Liver (tissue), 9 donors: ENCODE results near the gene TNS1. TPM values are rescaled to one million over a fixed set of nuclear protein-coding genes. Genes with fewer than 3 reads are reported as not detected.

Source experiments
- DNase-seq: peaks from one replicate; pipeline ENCODE4 v3.0.0-alpha.2; 2017; ENCODE audit warnings: low spot score
- H3K27ac ChIP-seq, 2 donors: one replicate each; pipeline ENCODE4 v1.7.0; 2013; ENCODE audit warnings: inconsistent platforms in 2 of 2, low read length in 2 of 2, control low read depth in 1 of 2, low read depth in 1 of 2, mild to moderate bottlenecking in 1 of 2
- H3K27me3 ChIP-seq, 4 donors: one replicate each; pipeline versions ENCODE4 v1.6.1 to v1.7.0; 2013; ENCODE audit warnings: low read length in 3 of 4, inconsistent platforms in 1 of 4, mild to moderate bottlenecking in 1 of 4, moderate library complexity in 1 of 4; ENCODE audit not compliant: control insufficient read depth in 4 of 4, insufficient read depth in 4 of 4
- H3K36me3 ChIP-seq, 4 donors: one replicate each; pipeline versions ENCODE4 v1.6.1 to v1.7.0; 2013; ENCODE audit warnings: low read length in 3 of 4, mild to moderate bottlenecking in 3 of 4, low read depth in 1 of 4, moderate library complexity in 1 of 4; ENCODE audit not compliant: control insufficient read depth in 4 of 4, insufficient read depth in 3 of 4
- H3K4me1 ChIP-seq, 4 donors: one replicate each; pipeline versions ENCODE4 v1.6.1 to v1.7.0; 2013; ENCODE audit warnings: low read length in 3 of 4, mild to moderate bottlenecking in 3 of 4, moderate library complexity in 1 of 4; ENCODE audit not compliant: control insufficient read depth in 4 of 4, insufficient read depth in 4 of 4
- H3K4me3 ChIP-seq, 3 donors: one replicate each; pipeline versions ENCODE4 v1.6.1 to v1.7.0; 2013; ENCODE audit warnings: low read length in 3 of 3, control low read depth in 1 of 3, low read depth in 1 of 3, mild to moderate bottlenecking in 1 of 3
- H3K9ac ChIP-seq, 2 donors: one replicate each; pipeline ENCODE4 v1.7.0; 2013; ENCODE audit warnings: low read length in 2 of 2, mild to moderate bottlenecking in 2 of 2, moderate library complexity in 2 of 2, control low read depth in 1 of 2, low read depth in 1 of 2
- H3K9me3 ChIP-seq, 4 donors: one replicate each; pipeline versions ENCODE4 v1.6.1 to v1.7.0; 2013; ENCODE audit warnings: low read length in 3 of 4; ENCODE audit not compliant: control insufficient read depth in 4 of 4
- ATF3 ChIP-seq: IDR thresholded peaks from 2 replicates; pipeline ENCODE4 v1.6.1; 2016; ENCODE audit warnings: antibody characterized with exemption
- CTCF ChIP-seq: fragments of 150-350 bp; IDR thresholded peaks from 2 replicates; pipeline ENCODE4 v1.5.1; 2017; ENCODE audit warnings: improper control_type of control experiment, low read depth, low read length; ENCODE audit not compliant: missing input control
- EGR1 ChIP-seq, 2 donors: IDR thresholded peaks; 2 replicates each; pipeline ENCODE4 v1.6.1; 2016 to 2018; ENCODE audit warnings: antibody characterized with exemption in 2 of 2, low read depth in 2 of 2
- FOXA2 ChIP-seq: IDR thresholded peaks from 2 replicates; pipeline ENCODE4 v1.6.1; 2016; ENCODE audit warnings: antibody characterized with exemption
- GABPA ChIP-seq, 2 donors: IDR thresholded peaks in 1 of 2; conservative IDR thresholded peaks in 1 of 2; 2 replicates each; pipeline ENCODE4 v1.6.1; 2016; ENCODE audit warnings: antibody characterized with exemption in 2 of 2, mild to moderate bottlenecking in 1 of 2, moderate library complexity in 1 of 2
- HNF4A ChIP-seq, 2 donors: conservative IDR thresholded peaks; 2 replicates each; pipeline ENCODE4 v1.6.1; 2016; ENCODE audit warnings: antibody characterized with exemption in 2 of 2, mild to moderate bottlenecking in 2 of 2
- HNF4G ChIP-seq: IDR thresholded peaks from 2 replicates; pipeline ENCODE4 v1.6.1; 2016; ENCODE audit warnings: antibody characterized with exemption
- JUND ChIP-seq, 2 donors: IDR thresholded peaks; 2 replicates each; pipeline ENCODE4 v1.6.1; 2016; ENCODE audit warnings: antibody characterized with exemption in 2 of 2
- MAX ChIP-seq: IDR thresholded peaks from 2 replicates; pipeline ENCODE4 v1.6.1; 2016; ENCODE audit warnings: antibody characterized with exemption
- NR2F2 ChIP-seq: IDR thresholded peaks from 2 replicates; pipeline ENCODE4 v1.6.1; 2016; ENCODE audit warnings: antibody characterized with exemption
- RAD21 ChIP-seq, 2 donors: IDR thresholded peaks; 2 replicates each; pipeline ENCODE4 v1.6.1; 2016; ENCODE audit warnings: antibody characterized with exemption in 2 of 2, mild to moderate bottlenecking in 2 of 2
- REST ChIP-seq: IDR thresholded peaks from 2 replicates; pipeline ENCODE4 v1.6.1; 2016; ENCODE audit warnings: antibody characterized with exemption, mild to moderate bottlenecking
- RXRA ChIP-seq, 2 donors: IDR thresholded peaks; 2 replicates each; pipeline ENCODE4 v1.6.1; 2017 to 2018; ENCODE audit warnings: antibody characterized with exemption in 2 of 2, mild to moderate bottlenecking in 1 of 2
- TAF1 ChIP-seq: conservative IDR thresholded peaks from 2 replicates; pipeline ENCODE4 v1.6.1; 2016; ENCODE audit warnings: antibody characterized with exemption, mild to moderate bottlenecking
- YY1 ChIP-seq: IDR thresholded peaks from 2 replicates; pipeline ENCODE4 v1.6.1; 2016; ENCODE audit warnings: antibody characterized with exemption, mild to moderate bottlenecking
- WGBS: extraction: QIAGEN DNeasy Blood & Tissue Kit; methylation state at CpG from one replicate; pipeline ENCODE4 v1.1.7; 2013; 5-methylcytosine and 5-hydroxymethylcytosine counted together
- polyA plus RNA-seq, 2 donors: library from polyadenylated mRNA; stranded (reverse) in 1 of 2; unstranded in 1 of 2; fragments of 200-250 nt in 1 of 2; fragments of >200 nt in 1 of 2; fragmentation: Nextera tagmentation in 1 of 2; extraction: Ambion mirVana in 1 of 2; gene quantifications; one replicate each; pipeline versions ENCODE4 v1.2.1 to v1.2.3, GENCODE V29; 2013 to 2015
- total RNA-seq, 2 donors: library from RNA; depleted of rRNA; stranded (reverse); fragments of >200 nt; gene quantifications; one replicate each; pipeline ENCODE4 v1.2.3, GENCODE V29; 2014
- donor health status: healthy.
- donor health status: healthy.
- donor health status: healthy.
- donor health status: healthy.
- donor health status: healthy.

Gene TNS1
- total and polyA plus RNA-seq, 4 donors: 16.3 to 128 (median 57.3) TPM

GRCh38 chr2:217807025-217807424 is 195.8 kb downstream of the TNS1 start:
- 82% methylated on average over 3 of the region's 3 CpGs for WGBS
- no peak for TF ChIP-seq EGR1 (IDR thresholded peaks at IDR 0.05; ENCODE audit: low read depth in 2 of 2)
- TF ChIP-seq NR2F2: no peak
- no peak for TF ChIP-seq HNF4G
- H3K27ac ChIP-seq: no peak overlapping the region
- no peak for DNase-seq
- peaks cover 21 to 76% (median 55%) of the 10 kb centered on the region in 4 donors for H3K36me3 ChIP-seq
- H3K27me3 ChIP-seq: no peaks in the 10 kb centered on the region
- H3K9me3 ChIP-seq: no peaks in the 10 kb centered on the region
- no peak overlapping the region for H3K9ac ChIP-seq
- H3K4me1 ChIP-seq: peaks cover 0 to 16% (median 4%) of the 10 kb centered on the region in 4 donors
- H3K4me3 ChIP-seq: no peak overlapping the region

GRCh38 chr2:217806482-217806765 is 196.4 kb downstream of the TNS1 start:
- H3K27ac ChIP-seq: no peak overlapping the region
- no peaks in the 10 kb centered on the region for H3K27me3 ChIP-seq
- no peak overlapping the region for H3K9ac ChIP-seq
- peaks cover 0 to 16% (median 4%) of the 10 kb centered on the region in 4 donors for H3K4me1 ChIP-seq
- H3K4me3 ChIP-seq: no peak overlapping the region
- 75% methylated on average over 3 of the region's 3 CpGs for WGBS
- no peak for TF ChIP-seq GABPA (IDR thresholded peaks at IDR 0.05 in 1 of 2, conservative IDR thresholded peaks at IDR 0.05 in 1 of 2)
- TF ChIP-seq HNF4A (conservative IDR thresholded peaks at IDR 0.05): no peak
- TF ChIP-seq YY1: no peak
- no peak for TF ChIP-seq TAF1
- TF ChIP-seq RXRA (IDR thresholded peaks at IDR 0.05): no peak
- TF ChIP-seq FOXA2: no peak
- no peak for TF ChIP-seq REST
- TF ChIP-seq ATF3: no peak
- no peak for TF ChIP-seq HNF4G
- TF ChIP-seq CTCF: no peak
- no peak for TF ChIP-seq MAX
- TF ChIP-seq JUND (IDR thresholded peaks at IDR 0.05): no peak
- TF ChIP-seq EGR1 (IDR thresholded peaks at IDR 0.05; ENCODE audit: low read depth in 2 of 2): no peak
- no peak for TF ChIP-seq RAD21 (IDR thresholded peaks at IDR 0.05)
- no peaks in the 10 kb centered on the region for H3K9me3 ChIP-seq
- peaks cover 20 to 74% (median 51%) of the 10 kb centered on the region in 4 donors for H3K36me3 ChIP-seq
- no peak for DNase-seq
